Activated T-helper 17 cell treated with anti-CD3 and anti-CD28 coated beads, Interleukin-2, amount 50 U/mL, for 72 hours (primary cell): Measurements from ENCODE around the gene CLPTM1L. TPM values are rescaled to one million over a fixed set of nuclear protein-coding genes. Genes with fewer than 3 reads are reported as not detected.
A peak's percentile ranks its signal among the peaks of the same experiment; 100 is the strongest.
"Not testable (repeated sequence)": the region's sequence is repeated elsewhere in the genome, so short reads cannot be mapped to it uniquely, and the experiment has no call there.

Experiments
- ATAC-seq: fragments of 150-1000 bp; cut with Tn5 transposase; replicated peaks from 2 replicates; pipeline ENCODE4 v1.10.0; 2021; ENCODE audit warnings: mild to moderate bottlenecking, moderate library complexity
- H3K27ac Mint-ChIP-seq: one replicate; pipeline ENCODE4 v1.8.0; 2022; ENCODE audit warnings: mixed read lengths
- H3K27me3 Mint-ChIP-seq: one replicate; pipeline ENCODE4 v1.8.0; 2022; ENCODE audit warnings: mixed read lengths
- H3K36me3 Mint-ChIP-seq: one replicate; pipeline ENCODE4 v1.8.0; 2022; ENCODE audit warnings: low read depth, mild to moderate bottlenecking, mixed read lengths
- H3K4me1 Mint-ChIP-seq: one replicate; pipeline ENCODE4 v1.8.0; 2022; ENCODE audit warnings: mixed read lengths
- H3K4me3 Mint-ChIP-seq: one replicate; pipeline ENCODE4 v1.8.0; 2022; ENCODE audit warnings: mild to moderate bottlenecking, mixed read lengths
- H3K9me3 Mint-ChIP-seq: one replicate; pipeline ENCODE4 v1.8.0; 2022; ENCODE audit warnings: mixed read lengths
- total RNA-seq, 2 donors: library from RNA; stranded (reverse); gene quantifications; one replicate each; pipeline ENCODE4 v1.2.3, GENCODE V29; 2022

Gene CLPTM1L
- total RNA-seq, 2 donors from 2014 or later = 42.3 to 118 TPM

GRCh38 chr5:1275397-1276391 lies 69.2 kb downstream of the CLPTM1L start:
- not testable (repeated sequence) for ATAC-seq, H3K27ac Mint-ChIP-seq, H3K9me3 Mint-ChIP-seq, H3K36me3 Mint-ChIP-seq, H3K4me1 Mint-ChIP-seq, H3K4me3 Mint-ChIP-seq, H3K27me3 Mint-ChIP-seq

- Mint-ChIP-seq H3K36me3 (no peaks in the 10 kb centered on the region), H3K9me3 (no peaks in the 10 kb centered on the region), H3K4me1 (no peaks in the 10 kb centered on the region), H3K27ac (no peak overlapping the region), H3K27me3 (no peaks in the 10 kb centered on the region), H3K4me3 (no peak overlapping the region)
- ATAC-seq = no peak
Observed at GRCh38 chr5:1274471-1274870, 70.4 kb downstream of the CLPTM1L start.

- no peaks in the 10 kb centered on the region for H3K27me3 Mint-ChIP-seq
- ATAC-seq = no peak
Observed at GRCh38 chr5:1273745-1274144, 71.2 kb downstream of the CLPTM1L start.

GRCh38 chr5:1272201-1272600 lies 72.7 kb downstream of the CLPTM1L start:
- no peak for ATAC-seq
- no peaks in the 10 kb centered on the region for H3K36me3 Mint-ChIP-seq
- H3K4me3 Mint-ChIP-seq = no peak overlapping the region
- peaks cover 9% of the 10 kb centered on the region for H3K4me1 Mint-ChIP-seq
- H3K9me3 Mint-ChIP-seq = no peaks in the 10 kb centered on the region
- H3K27me3 Mint-ChIP-seq = no peaks in the 10 kb centered on the region
- no peak overlapping the region for H3K27ac Mint-ChIP-seq

More at GRCh38 chr5:1273745-1274144, 71.2 kb downstream of the CLPTM1L start:
- Mint-ChIP-seq H3K36me3 (no peaks in the 10 kb centered on the region), H3K27ac (no peak overlapping the region), H3K4me3 (no peak overlapping the region), H3K4me1 (peaks cover 4% of the 10 kb centered on the region), H3K9me3 (no peaks in the 10 kb centered on the region)

DNA sequence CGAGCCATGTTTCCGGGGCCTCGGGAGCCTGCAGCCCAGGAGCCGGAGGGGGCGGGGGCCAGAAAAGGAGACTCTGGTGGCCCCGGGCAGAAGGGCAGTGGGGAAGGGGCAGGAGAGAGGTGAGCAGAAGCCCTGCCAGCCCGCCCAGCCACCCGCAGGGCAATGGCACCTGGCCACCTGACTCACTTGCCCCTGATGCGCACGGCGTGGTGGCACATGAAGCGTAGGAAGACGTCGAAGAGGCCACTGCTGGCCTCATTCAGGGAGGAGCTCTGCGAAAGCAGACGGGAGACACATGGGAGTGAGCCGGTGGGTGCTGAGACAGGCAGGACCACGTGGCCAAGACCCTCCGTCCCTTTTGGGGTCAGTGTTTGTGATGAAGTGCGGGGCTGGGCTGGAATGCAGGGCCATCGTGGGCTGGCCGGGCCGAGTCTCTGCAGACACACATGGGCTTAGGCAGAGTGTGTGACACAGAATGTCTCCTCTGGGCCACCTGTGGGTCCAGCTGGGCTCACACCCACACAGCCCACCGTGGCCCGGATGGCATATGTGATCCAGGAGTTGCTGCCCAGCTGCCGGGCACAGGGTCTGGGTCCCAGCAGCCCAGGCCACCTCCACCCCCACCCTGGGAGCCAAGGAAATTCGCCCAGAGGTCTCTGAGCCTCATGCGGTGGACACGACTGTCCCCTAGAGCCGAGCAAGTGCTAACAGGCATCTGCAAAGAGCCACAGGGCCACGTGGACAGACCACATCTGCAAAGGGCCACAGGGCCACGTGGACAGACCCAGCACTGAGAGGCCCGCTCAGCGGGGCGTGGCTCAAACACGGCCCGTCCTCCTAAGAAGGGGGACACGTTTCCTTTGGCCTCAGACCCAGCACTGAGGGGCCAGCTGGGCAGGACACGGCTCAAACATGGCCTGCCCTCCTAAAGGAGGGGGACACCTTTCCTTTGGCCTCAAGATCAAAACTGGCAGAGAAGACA lies 73.7 kb downstream of the CLPTM1L start:
- H3K9me3 Mint-ChIP-seq = no peaks in the 10 kb centered on the region
- no peak overlapping the region for H3K27ac Mint-ChIP-seq
- H3K4me3 Mint-ChIP-seq = no peak overlapping the region
- H3K36me3 Mint-ChIP-seq = no peaks in the 10 kb centered on the region
- H3K27me3 Mint-ChIP-seq = no peaks in the 10 kb centered on the region
- ATAC-seq = no peak
- peaks cover 9% of the 10 kb centered on the region for H3K4me1 Mint-ChIP-seq

DNA sequence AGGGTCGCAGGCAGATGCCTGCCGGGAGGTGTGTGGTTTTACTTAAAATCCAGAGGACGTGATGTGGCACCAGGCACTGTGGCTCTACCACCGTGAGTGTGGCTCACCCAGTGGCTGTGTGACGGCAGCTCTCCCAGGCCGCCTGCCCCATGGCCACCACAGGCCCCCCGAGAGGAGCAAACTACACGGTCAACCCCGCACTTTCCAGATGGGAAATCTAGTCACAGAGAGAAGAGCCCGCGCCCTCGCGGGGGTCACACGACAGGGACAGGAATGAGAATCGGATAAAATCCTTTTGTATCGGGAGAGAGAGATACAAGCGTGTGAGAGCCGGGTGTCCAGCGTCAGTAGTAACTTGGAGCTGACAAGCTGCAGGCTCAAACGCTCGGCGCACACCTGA lies 74.5 kb downstream of the CLPTM1L start:
- H3K36me3 Mint-ChIP-seq = no peaks in the 10 kb centered on the region
- ATAC-seq = no peak
- H3K9me3 Mint-ChIP-seq = no peaks in the 10 kb centered on the region
- H3K4me1 Mint-ChIP-seq = peaks cover 9% of the 10 kb centered on the region
- no peaks in the 10 kb centered on the region for H3K27me3 Mint-ChIP-seq
- no peak overlapping the region for H3K27ac Mint-ChIP-seq
- H3K4me3 Mint-ChIP-seq = no peak overlapping the region

DNA sequence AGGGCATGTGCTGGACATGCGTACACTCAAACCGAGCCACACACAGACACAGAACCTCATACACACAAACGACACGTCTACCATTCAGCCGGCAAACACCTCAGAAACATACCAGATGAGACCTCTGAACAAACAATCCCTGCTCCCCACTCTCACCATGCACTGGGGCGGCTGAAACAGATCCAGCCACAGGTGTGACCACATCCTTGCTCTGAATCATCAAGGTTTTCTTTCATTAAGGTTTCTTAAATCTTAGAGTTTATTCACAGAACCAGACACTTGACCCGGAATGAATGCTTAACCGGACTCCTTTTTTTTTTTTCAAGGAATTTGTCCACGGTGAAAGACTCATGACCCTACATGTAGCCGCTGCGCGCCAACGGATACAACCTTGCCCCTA lies 76.2 kb downstream of the CLPTM1L start:
- Mint-ChIP-seq H3K27ac (no peak overlapping the region), H3K36me3 (no peaks in the 10 kb centered on the region), H3K4me1 (peaks cover 9% of the 10 kb centered on the region), H3K27me3 (no peaks in the 10 kb centered on the region), H3K9me3 (no peaks in the 10 kb centered on the region), H3K4me3 (no peak overlapping the region)
- ATAC-seq = peak; percentile 99

- H3K27me3 Mint-ChIP-seq = no peaks in the 10 kb centered on the region
- H3K9me3 Mint-ChIP-seq = no peaks in the 10 kb centered on the region
- H3K36me3 Mint-ChIP-seq = no peaks in the 10 kb centered on the region
- H3K4me3 Mint-ChIP-seq = no peak overlapping the region
- peaks cover 9% of the 10 kb centered on the region for H3K4me1 Mint-ChIP-seq
- ATAC-seq = no peak
- H3K27ac Mint-ChIP-seq = no peak overlapping the region
Observed at GRCh38 chr5:1268056-1268455, 76.8 kb downstream of the CLPTM1L start.

Other genes starting within 250 kb of the CLPTM1L start
- 10 to 100 TPM; 17.6 to 28.2 TPM for gene SLC12A7, start 233.0 kb downstream of the CLPTM1L start, total RNA-seq
- gene SLC6A19, start 143.5 kb downstream of the CLPTM1L start, total RNA-seq = not detected
- not detected for gene SLC6A18, start 119.7 kb downstream of the CLPTM1L start, total RNA-seq
- gene TERT, start 50.0 kb downstream of the CLPTM1L start, total RNA-seq = 1 to 10 TPM; 4.6 to 9.1 TPM
- gene SLC6A3, start 100.3 kb upstream of the CLPTM1L start, total RNA-seq = not detected
- gene LPCAT1, start 178.9 kb upstream of the CLPTM1L start, total RNA-seq = 10 to 100 TPM; 38.5 to 62.7 TPM